Lower leg skin (tissue), 4 donors: ENCODE data around the gene EXO5. TPM values are rescaled to one million over a fixed set of nuclear protein-coding genes. Genes with fewer than 3 reads are reported as not detected.
"Not testable (repeated sequence)": the region's sequence is repeated elsewhere in the genome, so short reads cannot be mapped to it uniquely, and the experiment has no call there.

Source experiments
- DNase-seq, 2 donors: peaks; one replicate each; pipeline ENCODE4 v3.0.0-alpha.2; 2019; ENCODE audit warnings: low spot score in 2 of 2
- H3K4me3 ChIP-seq: fragments of 200-600 bp; sonication (generic); 2 replicates; pipeline ENCODE4 v1.5.1; 2017; ENCODE audit warnings: mild to moderate bottlenecking, low read depth; ENCODE audit not compliant: poor library complexity, severe bottlenecking
- CTCF ChIP-seq, 3 donors: fragments of 450-650 bp; IDR thresholded peaks; one replicate each; pipeline ENCODE4 v1.5.1; 2016; ENCODE audit warnings: antibody characterized with exemption in 3 of 3, mild to moderate bottlenecking in 3 of 3, moderate library complexity in 2 of 3
- POLR2A ChIP-seq, 2 donors: fragments of 450-650 bp; IDR thresholded peaks; one replicate each; pipeline ENCODE4 v1.6.1; 2016 to 2017; ENCODE audit warnings: antibody characterized with exemption in 2 of 2, mild to moderate bottlenecking in 1 of 2, moderate library complexity in 1 of 2
- WGBS, 2 donors: methylation state at CpG; one replicate each; pipeline ENCODE4 v1.1.5; 2018; 5-methylcytosine and 5-hydroxymethylcytosine counted together
- intact Hi-C: fragments of 100-400 bp; cut with DNase I; formaldehyde crosslinking; loops from one replicate; pipeline ENCODE4 v1.15.0; 2023; ENCODE audit warnings: low total_unique reads
- total RNA-seq, 4 donors: library from RNA; depleted of rRNA; stranded (reverse); fragments of >200 nt; gene quantifications; one replicate each; pipeline ENCODE4 v1.1.0, GENCODE V29; 2016

The EXO5 gene
- total RNA-seq, 4 donors from 2014 or later, result 4.2 to 6.0 (median 5.1) TPM

GRCh38 chr1:40477678-40478053 lies 30.9 kb upstream of the EXO5 start:
- TF ChIP-seq CTCF (IDR thresholded peaks at IDR 0.05) (no peak), POLR2A (IDR thresholded peaks at IDR 0.05) (no peak)
- H3K4me3 ChIP-seq, result peak overlapping the region; percentile 70
- intact Hi-C loops, result no loop called here
- DNase-seq, result no peak
- WGBS, 2 donors, result 2 to 3% methylated on average over 11 to 17 of the region's 17 CpGs

- H3K4me3 ChIP-seq, result no peak overlapping the region
- DNase-seq, result no peak
- no peak for TF ChIP-seq POLR2A (IDR thresholded peaks at IDR 0.05)
- TF ChIP-seq CTCF (IDR thresholded peaks at IDR 0.05), result no peak
- 9 to 29% methylated on average over 2 of the region's 2 CpGs for WGBS, 2 donors
- intact Hi-C loops, result no loop called here
Measured at GRCh38 chr1:40478276-40478675, 30.3 kb upstream of the EXO5 start.

- TF ChIP-seq CTCF (IDR thresholded peaks at IDR 0.05), result no peak
- TF ChIP-seq POLR2A (IDR thresholded peaks at IDR 0.05), result no peak
- WGBS, 2 donors, result 81 to 85% methylated on average over 4 of the region's 4 CpGs
- no peak for DNase-seq
- H3K4me3 ChIP-seq, result no peak overlapping the region
- intact Hi-C loops, result no loop called here
Measured at GRCh38 chr1:40479156-40479555, 29.4 kb upstream of the EXO5 start.

- TF ChIP-seq CTCF (IDR thresholded peaks at IDR 0.05) (no peak), POLR2A (IDR thresholded peaks at IDR 0.05) (no peak)
- WGBS, 2 donors, result 94 to 98% methylated on average over 4 of the region's 4 CpGs
- no peak overlapping the region for H3K4me3 ChIP-seq
- intact Hi-C loops, result no loop called here
- DNase-seq, result no peak
Measured at GRCh38 chr1:40495315-40495903, 13.2 kb upstream of the EXO5 start.

- 90 to 95% methylated on average over 4 of the region's 4 CpGs for WGBS, 2 donors
- H3K4me3 ChIP-seq, intact Hi-C loops: not testable (repeated sequence)
Measured at GRCh38 chr1:40502651-40503050, 5.9 kb upstream of the EXO5 start.

GRCh38 chr1:40507973-40508372 lies 594 bp upstream of the EXO5 start:
- 61 to 66% methylated on average over 6 of the region's 6 CpGs for WGBS, 2 donors
- DNase-seq, result no peak
- TF ChIP-seq POLR2A (IDR thresholded peaks at IDR 0.05) (no peak), CTCF (IDR thresholded peaks at IDR 0.05) (no peak)
- intact Hi-C loops, result no loop called here
- H3K4me3 ChIP-seq, result peak overlapping the region; percentile 39

More at GRCh38 chr1:40502651-40503050, 5.9 kb upstream of the EXO5 start:
- DNase-seq, result not testable (repeated sequence)
